GM23338 (cell line): Measurements from ENCODE around the gene DUSP7. TPM values are rescaled to one million over a fixed set of nuclear protein-coding genes. Genes with fewer than 3 reads are reported as not detected.

Experiments used
- ATAC-seq: fragments of 200-7000 bp; cut with Tn5 transposase; 3 replicates; pipeline ENCODE4 v1.9.1; 2020
- DNase-seq: peaks from one replicate; pipeline ENCODE4 v3.0.0-alpha.2; 2015; ENCODE audit warnings: low spot score
- H2AFZ ChIP-seq: fragments of 200-600 bp; sonication (generic); 2 replicates; pipeline ENCODE4 v1.8.0; 2016; ENCODE audit warnings: antibody characterized with exemption, mild to moderate bottlenecking, moderate library complexity
- H3F3A ChIP-seq: fragments of 200-600 bp; sonication (generic); replicated peaks from 2 replicates; pipeline ENCODE4 v1.8.0; 2017; ENCODE audit warnings: antibody characterized with exemption, mixed run types, low read depth
- H3K27ac ChIP-seq: fragments of 200-600 bp; sonication (generic); 2 replicates; pipeline ENCODE4 v1.6.1; 2016; ENCODE audit warnings: low read depth
- H3K27me3 ChIP-seq: fragments of 200-600 bp; sonication (generic); 2 replicates; pipeline ENCODE4 v1.8.0; 2016; ENCODE audit warnings: mild to moderate bottlenecking, mixed run types, moderate library complexity; ENCODE audit not compliant: insufficient read depth
- H3K36me3 ChIP-seq: fragments of 200-600 bp; sonication (generic); 2 replicates; pipeline ENCODE4 v1.8.0; 2016; ENCODE audit warnings: mild to moderate bottlenecking; ENCODE audit not compliant: insufficient read depth
- H3K4me1 ChIP-seq: fragments of 200-600 bp; sonication (generic); 2 replicates; pipeline ENCODE4 v1.8.0; 2016; ENCODE audit warnings: mild to moderate bottlenecking, moderate library complexity; ENCODE audit not compliant: insufficient read depth
- H3K4me2 ChIP-seq: fragments of 200-600 bp; sonication (generic); 2 replicates; pipeline ENCODE4 v1.7.1; 2017; ENCODE audit warnings: mixed run types
- H3K4me3 ChIP-seq: fragments of 200-600 bp; sonication (generic); 2 replicates; pipeline ENCODE4 v1.6.1; 2016; ENCODE audit warnings: mixed run types
- H3K79me2 ChIP-seq: fragments of 200-600 bp; sonication (generic); replicated peaks from 2 replicates; pipeline ENCODE4 v1.8.0; 2017; ENCODE audit warnings: mild to moderate bottlenecking; ENCODE audit not compliant: insufficient read depth
- H3K9me2 ChIP-seq: fragments of 200-600 bp; sonication (generic); 2 replicates; pipeline ENCODE4 v1.8.0; 2017; ENCODE audit not compliant: insufficient read depth
- H4K20me1 ChIP-seq: fragments of 200-600 bp; sonication (generic); replicated peaks from 2 replicates; pipeline ENCODE4 v1.8.0; 2017; ENCODE audit warnings: mild to moderate bottlenecking; ENCODE audit not compliant: insufficient read depth
- H3K27ac Mint-ChIP-seq: 2 replicates; pipeline ENCODE4 v1.8.0; 2020; ENCODE audit warnings: inconsistent platforms, mild to moderate bottlenecking, moderate library complexity, mixed read lengths
- H3K27me3 Mint-ChIP-seq: 3 replicates; pipeline ENCODE4 v1.8.0; 2022; ENCODE audit warnings: low read depth, mild to moderate bottlenecking, moderate library complexity, mixed read lengths, inconsistent platforms; ENCODE audit not compliant: insufficient read depth, poor library complexity
- H3K36me3 Mint-ChIP-seq: 3 replicates; pipeline ENCODE4 v1.8.0; 2021; ENCODE audit warnings: low read depth, mild to moderate bottlenecking, inconsistent platforms, moderate library complexity, mixed read lengths
- H3K4me1 Mint-ChIP-seq: 3 replicates; pipeline ENCODE4 v1.8.0; 2020; ENCODE audit warnings: mild to moderate bottlenecking, inconsistent platforms, mixed read lengths
- H3K4me3 Mint-ChIP-seq: 3 replicates; pipeline ENCODE4 v1.8.0; 2021; ENCODE audit warnings: moderate library complexity, mild to moderate bottlenecking, inconsistent platforms, mixed read lengths
- H3K9me3 Mint-ChIP-seq: 3 replicates; pipeline ENCODE4 v1.8.0; 2020; ENCODE audit warnings: moderate library complexity, mild to moderate bottlenecking, inconsistent platforms, mixed read lengths
- CREB1 ChIP-seq: fragments of 250-450 bp; sonication (Bioruptor Pico); IDR thresholded peaks from 2 replicates; pipeline ENCODE4 v1.5.0; 2020; ENCODE audit warnings: low read depth, mild to moderate bottlenecking, moderate library complexity
- ETS1 ChIP-seq: IDR thresholded peaks from 2 replicates; pipeline ENCODE4 v1.6.1; 2016; ENCODE audit warnings: antibody characterized with exemption
- EZH2phosphoT487 ChIP-seq: fragments of 200-600 bp; sonication (generic); IDR thresholded peaks from one replicate; pipeline ENCODE4 v1.8.1; 2018; ENCODE audit warnings: antibody characterized with exemption; ENCODE audit not compliant: unreplicated experiment
- JUNB ChIP-seq: IDR thresholded peaks from one replicate; pipeline ENCODE4 v1.6.1; 2016; ENCODE audit warnings: antibody characterized with exemption; ENCODE audit not compliant: unreplicated experiment
- NANOG ChIP-seq: IDR thresholded peaks from 2 replicates; pipeline ENCODE4 v1.6.1; 2016; ENCODE audit warnings: antibody characterized with exemption, borderline replicate concordance
- STAT1 ChIP-seq: IDR thresholded peaks from one replicate; pipeline ENCODE4 v1.6.1; 2016; ENCODE audit warnings: antibody characterized with exemption; ENCODE audit not compliant: unreplicated experiment
- ZNF114 ChIP-seq: fragments of 250-450 bp; sonication (Bioruptor Pico); IDR thresholded peaks from 2 replicates; pipeline ENCODE4 v1.5.0; 2020; ENCODE audit warnings: mild to moderate bottlenecking, moderate library complexity
- ZNF331 ChIP-seq: fragments of 250-450 bp; sonication (Bioruptor Pico); IDR thresholded peaks from 2 replicates; pipeline ENCODE4 v1.5.0; 2020; ENCODE audit warnings: low read depth, mild to moderate bottlenecking, moderate library complexity
- ZNF462 ChIP-seq: fragments of 250-450 bp; sonication (Bioruptor Pico); IDR thresholded peaks from 2 replicates; pipeline ENCODE4 v1.5.0; 2020; ENCODE audit warnings: mild to moderate bottlenecking, moderate library complexity
- polyA plus RNA-seq: library from polyadenylated mRNA; unstranded; fragments of >200 nt; fragmentation: Nextera tagmentation; extraction: Ambion mirVana; gene quantifications from 2 replicates; pipeline ENCODE4 v1.2.1, GENCODE V29; 2016
- total RNA-seq: library from RNA; depleted of rRNA; stranded (reverse); fragments of >200 nt; shearing (Covaris generic); gene quantifications from 2 replicates; pipeline ENCODE4 v1.2.3, GENCODE V29; 2014
- TF ChIP-seq, protein P1 (sequence below): IDR thresholded peaks from one replicate; pipeline ENCODE4 v1.6.1; 2018; ENCODE audit warnings: antibody characterized with exemption; ENCODE audit not compliant: unreplicated experiment

Gene DUSP7
- total and polyA plus RNA-seq, 2 experiments from 2014 or later = 5.6 to 14.7 TPM

DNA sequence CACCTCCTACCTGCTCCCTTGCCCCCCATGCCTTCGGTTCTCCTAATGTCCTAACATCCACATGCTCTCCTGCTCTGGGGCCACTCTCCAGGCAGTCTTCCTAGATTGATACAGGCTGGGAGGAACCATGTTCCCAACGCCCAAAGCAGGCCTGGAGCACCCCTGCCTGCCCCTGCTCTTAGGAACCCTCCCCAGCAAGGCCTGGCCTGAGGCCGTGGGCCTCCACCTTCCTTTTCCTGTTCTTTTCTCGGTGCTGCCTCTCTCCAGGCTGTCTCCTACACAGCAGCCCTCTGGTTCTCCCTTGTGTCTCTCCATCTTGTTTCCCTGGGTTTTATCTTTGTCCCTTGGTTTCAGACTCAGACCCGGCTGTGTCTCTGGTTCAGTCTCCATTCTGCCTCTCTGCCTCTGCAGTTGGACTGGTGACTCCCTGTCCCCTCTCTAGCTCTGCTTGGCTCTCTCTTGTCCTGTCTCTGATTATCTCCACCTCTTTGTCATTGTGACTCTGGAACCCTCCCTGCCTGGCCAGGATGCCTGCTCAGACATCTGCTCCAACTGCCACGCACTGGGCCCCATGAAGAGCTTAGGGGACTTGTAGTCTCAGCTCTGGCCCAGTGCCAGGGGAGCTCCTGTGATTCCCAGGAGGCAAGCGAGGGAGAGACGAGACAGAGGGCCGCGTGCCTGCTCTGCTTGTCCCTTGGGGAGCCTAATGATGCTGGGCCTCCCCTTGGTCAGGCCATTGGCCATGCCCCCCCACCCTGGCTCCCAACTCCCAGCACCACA, 34.7 kb downstream of the DUSP7 start:
- no peak overlapping the region for H3K4me3 Mint-ChIP-seq
- no peak overlapping the region for H3K27ac Mint-ChIP-seq

More for the DNA sequence above, 34.7 kb downstream of the DUSP7 start:
- Histone ChIP-seq H4K20me1 (no peaks in the 10 kb centered on the region), H3K4me3 (no peak overlapping the region), H3F3A (no peaks in the 10 kb centered on the region), H2AFZ (no peak overlapping the region; the same call in 1 of the 2 replicates), H3K79me2 (no peaks in the 10 kb centered on the region), H3K27me3 (no peaks in the 10 kb centered on the region), H3K27ac (no peak overlapping the region), H3K4me2 (no peak overlapping the region), H3K9me2 (no peaks in the 10 kb centered on the region), H3K4me1 (peaks cover 3% of the 10 kb centered on the region; the same call in 1 of the 2 replicates), H3K36me3 (no peaks in the 10 kb centered on the region)
- ATAC-seq (no peak), DNase-seq (no peak)
- Mint-ChIP-seq H3K4me1 (peaks cover 11% of the 10 kb centered on the region), H3K36me3 (no peaks in the 10 kb centered on the region), H3K27me3 (peaks cover 12% of the 10 kb centered on the region), H3K9me3 (no peaks in the 10 kb centered on the region)
- TF ChIP-seq CREB1 (CRISPR knock-in tag) (no peak), ETS1 (no peak), NANOG (no peak), ZNF462 (CRISPR knock-in tag) (no peak), JUNB (no peak), ZNF114 (no peak), STAT1 (no peak), ZNF331 (no peak), EZH2phosphoT487 (no peak)
- TF ChIP-seq, protein P1, sequence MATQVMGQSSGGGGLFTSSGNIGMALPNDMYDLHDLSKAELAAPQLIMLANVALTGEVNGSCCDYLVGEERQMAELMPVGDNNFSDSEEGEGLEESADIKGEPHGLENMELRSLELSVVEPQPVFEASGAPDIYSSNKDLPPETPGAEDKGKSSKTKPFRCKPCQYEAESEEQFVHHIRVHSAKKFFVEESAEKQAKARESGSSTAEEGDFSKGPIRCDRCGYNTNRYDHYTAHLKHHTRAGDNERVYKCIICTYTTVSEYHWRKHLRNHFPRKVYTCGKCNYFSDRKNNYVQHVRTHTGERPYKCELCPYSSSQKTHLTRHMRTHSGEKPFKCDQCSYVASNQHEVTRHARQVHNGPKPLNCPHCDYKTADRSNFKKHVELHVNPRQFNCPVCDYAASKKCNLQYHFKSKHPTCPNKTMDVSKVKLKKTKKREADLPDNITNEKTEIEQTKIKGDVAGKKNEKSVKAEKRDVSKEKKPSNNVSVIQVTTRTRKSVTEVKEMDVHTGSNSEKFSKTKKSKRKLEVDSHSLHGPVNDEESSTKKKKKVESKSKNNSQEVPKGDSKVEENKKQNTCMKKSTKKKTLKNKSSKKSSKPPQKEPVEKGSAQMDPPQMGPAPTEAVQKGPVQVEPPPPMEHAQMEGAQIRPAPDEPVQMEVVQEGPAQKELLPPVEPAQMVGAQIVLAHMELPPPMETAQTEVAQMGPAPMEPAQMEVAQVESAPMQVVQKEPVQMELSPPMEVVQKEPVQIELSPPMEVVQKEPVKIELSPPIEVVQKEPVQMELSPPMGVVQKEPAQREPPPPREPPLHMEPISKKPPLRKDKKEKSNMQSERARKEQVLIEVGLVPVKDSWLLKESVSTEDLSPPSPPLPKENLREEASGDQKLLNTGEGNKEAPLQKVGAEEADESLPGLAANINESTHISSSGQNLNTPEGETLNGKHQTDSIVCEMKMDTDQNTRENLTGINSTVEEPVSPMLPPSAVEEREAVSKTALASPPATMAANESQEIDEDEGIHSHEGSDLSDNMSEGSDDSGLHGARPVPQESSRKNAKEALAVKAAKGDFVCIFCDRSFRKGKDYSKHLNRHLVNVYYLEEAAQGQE = no peak
